ENCODE data around the gene SEPTIN5.

SEPTIN5 gene

GRCh38 chr22:19763458-19764298 is 49.4 kb downstream of the SEPTIN5 start:
- no peak for DNase-seq

- no peak for DNase-seq
These were observed 49.9 kb downstream of the SEPTIN5 start for GRCh38 chr22:19764299-19764593.

DNA sequence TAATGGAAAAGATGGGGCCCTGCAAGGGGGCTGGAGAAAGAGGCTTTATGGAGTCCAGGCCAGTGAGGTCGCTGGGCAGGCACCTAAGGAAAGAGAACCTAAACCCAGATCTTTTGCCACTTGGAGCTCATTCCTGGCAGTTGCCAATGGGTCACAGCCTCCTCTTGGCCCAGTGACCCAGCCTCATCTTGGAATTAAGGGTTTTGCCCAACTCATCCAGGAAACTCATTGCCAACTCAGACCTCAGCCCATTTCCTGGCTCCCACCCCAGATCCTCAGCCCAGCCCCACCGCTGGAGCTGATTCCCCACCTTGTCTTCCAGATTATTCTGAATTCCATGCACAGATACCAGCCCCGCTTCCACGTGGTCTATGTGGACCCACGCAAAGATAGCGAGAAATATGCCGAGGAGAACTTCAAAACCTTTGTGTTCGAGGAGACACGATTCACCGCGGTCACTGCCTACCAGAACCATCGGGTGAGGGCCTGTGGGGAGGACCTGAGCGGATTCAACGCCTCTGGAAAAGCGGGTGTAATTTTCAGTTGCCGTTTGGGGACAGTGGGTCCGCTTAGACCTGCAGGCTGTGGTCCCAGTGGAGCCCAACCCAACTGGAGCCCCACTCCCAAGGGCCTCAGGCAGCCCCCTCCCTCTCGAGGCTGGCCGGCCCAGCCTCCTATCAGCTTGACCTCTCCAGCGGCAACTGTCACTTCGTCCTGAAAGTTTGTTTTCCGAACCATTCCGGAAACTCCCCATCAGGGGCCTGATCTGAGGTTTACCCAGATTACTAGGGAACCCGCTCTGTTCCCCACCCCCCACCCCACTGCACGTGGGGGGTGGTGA is 50.6 kb downstream of the SEPTIN5 start:
- DNase-seq: no peak

DNA sequence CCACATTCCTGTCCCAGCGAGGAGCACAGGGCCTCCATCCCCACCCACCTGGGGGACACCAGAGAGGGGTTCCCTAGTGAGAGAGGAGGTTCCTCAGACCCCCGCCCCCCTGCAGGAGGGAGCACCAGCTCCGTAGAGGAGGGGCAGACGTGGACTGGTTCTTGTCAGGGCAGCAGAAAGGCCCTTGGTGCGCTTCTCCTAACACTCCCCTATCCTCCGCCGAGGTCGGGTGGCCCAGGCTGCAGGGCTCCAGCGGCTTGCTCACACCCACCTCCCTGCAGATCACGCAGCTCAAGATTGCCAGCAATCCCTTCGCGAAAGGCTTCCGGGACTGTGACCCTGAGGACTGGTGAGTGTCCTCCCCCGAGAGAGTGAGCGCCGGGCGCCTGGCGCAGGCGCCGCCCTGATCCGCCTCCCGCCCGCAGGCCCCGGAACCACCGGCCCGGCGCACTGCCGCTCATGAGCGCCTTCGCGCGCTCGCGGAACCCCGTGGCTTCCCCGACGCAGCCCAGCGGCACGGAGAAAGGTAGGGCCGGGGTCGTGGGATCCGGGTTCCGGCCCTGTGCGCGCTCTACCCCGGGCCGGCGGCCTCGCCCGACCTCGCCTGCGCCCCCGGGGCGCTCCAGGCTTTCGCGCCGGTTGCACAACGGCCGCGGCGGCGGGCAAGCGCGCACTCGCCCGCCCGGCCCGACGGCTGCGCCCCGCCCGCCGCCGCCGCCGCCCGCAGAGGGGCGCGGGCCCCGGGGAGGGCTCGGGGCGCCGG is 51.4 kb downstream of the SEPTIN5 start:
- no peak for DNase-seq

GRCh38 chr22:19766240-19766510 is 51.9 kb downstream of the SEPTIN5 start:
- no peak for DNase-seq

DNA sequence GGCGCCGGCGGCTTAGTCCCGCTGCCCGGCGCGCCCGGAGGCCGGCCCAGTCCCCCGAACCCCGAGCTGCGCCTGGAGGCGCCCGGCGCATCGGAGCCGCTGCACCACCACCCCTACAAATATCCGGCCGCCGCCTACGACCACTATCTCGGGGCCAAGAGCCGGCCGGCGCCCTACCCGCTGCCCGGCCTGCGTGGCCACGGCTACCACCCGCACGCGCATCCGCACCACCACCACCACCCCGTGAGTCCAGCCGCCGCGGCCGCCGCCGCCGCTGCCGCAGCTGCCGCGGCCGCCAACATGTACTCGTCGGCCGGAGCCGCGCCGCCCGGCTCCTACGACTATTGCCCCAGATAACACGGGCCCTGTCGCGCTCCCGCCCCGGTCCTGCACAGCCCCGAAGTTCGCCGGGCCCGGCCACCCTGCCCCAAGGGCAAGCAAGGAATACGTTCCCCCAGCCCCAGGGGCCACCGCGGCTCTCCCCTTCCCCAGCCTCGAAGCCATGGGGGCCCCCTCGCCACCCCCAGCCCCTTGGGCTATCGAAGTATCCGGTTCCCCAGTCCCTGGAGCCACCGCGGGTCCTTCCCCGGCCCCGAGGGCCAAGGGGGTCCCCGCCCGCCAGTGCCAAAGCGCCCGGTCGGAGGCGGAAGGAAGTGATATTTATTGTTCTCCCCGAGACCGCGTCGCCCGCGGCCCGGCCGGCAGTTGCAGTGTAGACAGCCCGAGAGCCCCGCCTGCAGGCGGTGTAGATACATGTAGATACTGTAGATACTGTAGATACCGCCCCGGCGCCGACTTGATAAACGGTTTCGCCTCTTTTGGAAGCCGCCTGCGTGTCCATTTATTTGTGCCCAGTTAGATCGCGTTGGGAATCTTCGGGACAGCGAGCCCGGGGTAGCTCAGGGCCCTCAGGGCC is 52.5 kb downstream of the SEPTIN5 start:
- no peak for DNase-seq

DNA sequence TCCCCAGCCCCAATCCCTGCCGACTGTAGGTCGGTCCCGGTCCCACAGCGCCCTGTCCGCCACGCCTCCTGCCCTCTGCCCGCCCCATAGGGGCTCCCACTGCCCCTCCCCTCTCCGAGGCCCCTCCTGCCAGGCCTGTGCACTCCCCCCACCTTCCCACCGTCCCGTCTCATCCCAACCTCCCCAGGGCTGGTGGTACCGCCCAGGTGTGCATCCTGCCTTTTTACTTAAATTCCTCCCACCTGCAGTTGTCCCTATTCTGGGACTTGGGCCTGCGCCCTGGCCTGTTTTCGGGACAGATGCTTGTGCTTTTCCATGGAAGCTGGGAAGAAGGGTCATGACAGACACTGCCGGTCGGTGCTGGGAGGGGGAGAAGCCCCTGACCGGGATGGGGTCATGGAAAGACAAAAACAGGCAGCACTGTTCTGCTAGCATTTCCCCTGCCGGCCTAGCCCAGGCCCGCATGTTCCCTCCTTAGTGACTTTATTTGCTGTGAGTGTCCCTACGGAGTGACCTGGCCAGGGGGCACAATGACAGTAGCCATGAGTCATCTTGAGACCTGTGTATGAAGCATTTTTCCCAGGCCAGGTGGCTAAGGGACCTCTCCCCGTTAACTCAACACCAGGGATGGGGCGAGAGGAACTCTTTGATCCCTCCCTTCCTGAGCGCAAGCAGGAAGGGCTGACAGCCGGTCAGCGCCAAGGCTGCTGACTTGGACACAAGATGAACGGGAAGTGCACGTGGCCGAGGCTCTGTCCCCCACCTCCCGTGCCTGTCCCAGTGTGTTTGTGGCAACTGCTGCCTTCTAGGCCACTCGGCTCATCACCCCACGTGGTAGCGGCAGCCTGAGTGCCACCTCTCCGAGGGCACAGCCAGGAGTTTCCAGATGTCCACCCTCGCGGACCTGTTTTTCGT is 53.4 kb downstream of the SEPTIN5 start:
- DNase-seq: no peak

- DNase-seq: no peak
These were observed 55.1 kb downstream of the SEPTIN5 start for GRCh38 chr22:19769393-19769715.

GRCh38 chr22:19770349-19771220 is 56.3 kb downstream of the SEPTIN5 start:
- no peak for DNase-seq

DNA sequence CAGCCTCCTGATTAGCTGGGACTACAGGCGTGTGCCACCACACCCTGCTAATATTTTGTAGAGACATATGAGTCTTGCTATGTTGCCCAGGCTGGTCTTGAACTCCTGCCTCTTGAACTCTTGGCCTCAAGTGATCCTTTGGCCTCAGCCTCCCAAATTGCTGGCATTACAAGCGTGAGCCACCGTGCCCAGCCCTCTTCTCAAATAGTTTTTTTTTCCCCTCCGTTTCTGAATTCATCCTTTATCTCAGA is 58.0 kb downstream of the SEPTIN5 start:
- no peak for DNase-seq

All from NCI-H1436 treated with DMSO at 0.1 percent for 48 hours (cell line).